B cell (primary cell): Measurements from ENCODE around the gene MAZ. TPM values are rescaled to one million over a fixed set of nuclear protein-coding genes. Genes with fewer than 3 reads are reported as not detected.

ENCODE experiments used
- ATAC-seq: fragments of 200-7000 bp; cut with Tn5 transposase; one replicate; pipeline ENCODE4 v1.10.0; 2021; ENCODE audit warnings: low read depth, mild to moderate bottlenecking, moderate number of reproducible peaks, moderate library complexity
- CTCF ChIA-PET: fragments of 350-600 bp; sonication (Branson Sonifier 250); formaldehyde crosslinking; loops from one replicate; lab custom pipeline; 2021; ENCODE audit warnings: antibody characterized with exemption, inconsistent platforms; lab: Charles Lee
- POLR2A ChIA-PET: fragments of 350-600 bp; sonication (Branson Sonifier 250); formaldehyde crosslinking; loops from one replicate; lab custom pipeline; 2021; ENCODE audit warnings: antibody characterized with exemption; lab: Charles Lee
- DNase-seq: peaks from one replicate; pipeline ENCODE4 v3.0.0; 2013
- H2AFZ ChIP-seq: 2 replicates; pipeline ENCODE4 v1.6.1; 2012; ENCODE audit warnings: mild to moderate bottlenecking, low read depth, low read length; ENCODE audit not compliant: insufficient read depth, poor library complexity, severe bottlenecking
- H3K27ac ChIP-seq, 2 donors: 1 replicate in 1 of 2; 2 replicates in 1 of 2; pipeline ENCODE4 v1.5.1; 2012 to 2013; ENCODE audit warnings: low read length in 2 of 2, mild to moderate bottlenecking in 2 of 2, moderate library complexity in 1 of 2
- H3K27me3 ChIP-seq, 4 experiments: fragments of 200-600 bp in 1 of 4; sonication (generic) in 1 of 4; replicated peaks in 1 of 4; 1 replicate in 2 of 4; 2 replicates in 2 of 4; pipeline versions ENCODE4 v1.6.1 to v1.7.0; 2013 to 2016; ENCODE audit warnings: low read length in 3 of 4, mild to moderate bottlenecking in 2 of 4, mixed read lengths in 1 of 4, moderate library complexity in 1 of 4; ENCODE audit not compliant: insufficient read depth in 4 of 4, control insufficient read depth in 3 of 4; ENCODE audit errors: control extremely low read depth in 1 of 4
- H3K36me3 ChIP-seq, 2 experiments: replicated peaks in 1 of 2; 1 replicate in 1 of 2; 2 replicates in 1 of 2; pipeline versions ENCODE4 v1.6.1 to v1.7.1; 2013; ENCODE audit warnings: low read length in 1 of 2; ENCODE audit not compliant: insufficient read depth in 2 of 2, control insufficient read depth in 1 of 2; ENCODE audit errors: control extremely low read depth in 1 of 2, extremely low read depth in 1 of 2
- H3K4me1 ChIP-seq, 2 donors: fragments of 200-600 bp in 1 of 2; sonication (generic) in 1 of 2; 1 replicate in 1 of 2; 2 replicates in 1 of 2; pipeline versions ENCODE4 v1.5.1 to v1.6.1; 2013 to 2017; ENCODE audit warnings: low read length in 2 of 2; ENCODE audit not compliant: control insufficient read depth in 2 of 2, insufficient read depth in 2 of 2
- H3K4me2 ChIP-seq: replicated peaks from 2 replicates; pipeline ENCODE3; 2012; ENCODE audit warnings: mild to moderate bottlenecking, low read depth, low read length; ENCODE audit not compliant: poor library complexity, severe bottlenecking
- H3K4me3 ChIP-seq, 5 experiments: fragments of 200-600 bp in 1 of 5; sonication (generic) in 1 of 5; 1 replicate in 3 of 5; 2 replicates in 2 of 5; pipeline versions ENCODE4 v1.5.1 to v1.7.0; 2011 to 2016; ENCODE audit warnings: low read length in 4 of 5, mild to moderate bottlenecking in 4 of 5, low read depth in 2 of 5, control low read depth in 1 of 5, moderate library complexity in 1 of 5; ENCODE audit not compliant: insufficient read depth in 1 of 5; ENCODE audit errors: control extremely low read depth in 1 of 5, extremely low read depth in 1 of 5
- H3K79me2 ChIP-seq: fragments of 200-600 bp; sonication (generic); one replicate; pipeline ENCODE4 v1.6.0; 2016; ENCODE audit warnings: low read length; ENCODE audit not compliant: control insufficient read depth, insufficient read depth
- H3K9ac ChIP-seq: fragments of 200-600 bp; sonication (generic); 2 replicates; pipeline ENCODE4 v1.6.1; 2017; ENCODE audit warnings: mild to moderate bottlenecking, low read length, moderate library complexity
- H3K9me3 ChIP-seq, 3 donors: one replicate each; pipeline versions ENCODE4 v1.6.1 to v1.7.1; 2013; ENCODE audit warnings: low read length in 2 of 3; ENCODE audit not compliant: control insufficient read depth in 2 of 3, insufficient read depth in 1 of 3; ENCODE audit errors: control extremely low read depth in 1 of 3
- H4K20me1 ChIP-seq: 2 replicates; pipeline ENCODE4 v1.6.0; 2012; ENCODE audit warnings: mild to moderate bottlenecking, low read length; ENCODE audit not compliant: insufficient read depth, control insufficient read depth, poor library complexity, severe bottlenecking
- H3K27ac Mint-ChIP-seq: one replicate; pipeline ENCODE4 v1.8.0; 2021; ENCODE audit warnings: mixed read lengths
- H3K27me3 Mint-ChIP-seq: one replicate; pipeline ENCODE4 v1.8.0; 2021; ENCODE audit warnings: mixed read lengths
- H3K4me1 Mint-ChIP-seq: one replicate; pipeline ENCODE4 v1.8.0; 2021; ENCODE audit warnings: mixed read lengths
- H3K4me3 Mint-ChIP-seq: one replicate; pipeline ENCODE4 v1.8.0; 2021; ENCODE audit warnings: mixed read lengths
- H3K9me3 Mint-ChIP-seq: one replicate; pipeline ENCODE4 v1.8.0; 2022; ENCODE audit warnings: mixed read lengths; ENCODE audit not compliant: insufficient read depth
- CTCF ChIP-seq: fragments of 200-600 bp; IDR thresholded peaks from one replicate; pipeline ENCODE4 v1.8.0; 2022; ENCODE audit warnings: antibody characterized with exemption, mild to moderate bottlenecking
- EZH2 ChIP-seq: IDR thresholded peaks from 2 replicates; pipeline ENCODE4 v1.6.1; 2012; ENCODE audit warnings: borderline replicate concordance, low read depth, mild to moderate bottlenecking, moderate library complexity, low read length; ENCODE audit not compliant: insufficient read depth, poor library complexity, severe bottlenecking
- WGBS: methylation state at CpG from one replicate; pipeline ENCODE4 v1.1.5; 2013; ENCODE audit warnings: missing lambda C conversion rate; ENCODE audit not compliant: insufficient coverage; 5-methylcytosine and 5-hydroxymethylcytosine counted together
- intact Hi-C: fragments of 100-400 bp; cut with micrococcal nuclease; formaldehyde crosslinking; loops from one replicate; pipeline ENCODE4 v1.10.0; 2022
- polyA plus RNA-seq: library from polyadenylated mRNA; depleted of rRNA; stranded (reverse); fragments of >200 nt; gene quantifications from 2 replicates; pipeline ENCODE4 v1.2.3, GENCODE V29; 2012
- total RNA-seq, 2 donors: library from RNA; stranded (reverse); fragments of 120-200 nt in 1 of 2; gene quantifications; 1 replicate in 1 of 2; 2 replicates in 1 of 2; pipeline versions ENCODE4 v1.2.3 to v1.2.4, GENCODE V29; 2013 to 2022

MAZ gene
- total and polyA plus RNA-seq, 2 donors (not counting 1 experiment from before 2014, with no cell fraction given), result 170 to 198 TPM

- H3K36me3 ChIP-seq, result peaks cover 1 to 56% of the 10 kb centered on the region in 2 experiments
- no peaks in the 10 kb centered on the region for H3K4me1 ChIP-seq
- POLR2A ChIA-PET, result no interaction called here
- 95% methylated on average over 20 of the region's 23 CpGs for WGBS
- no peak overlapping the region for H3K9ac ChIP-seq
- H3K4me3 ChIP-seq, result no peak overlapping the region
- no peaks in the 10 kb centered on the region for H3K79me2 ChIP-seq
- TF ChIP-seq CTCF, result no peak
- TF ChIP-seq EZH2, result no peak
- H3K4me2 ChIP-seq, result no peak overlapping the region
- CTCF ChIA-PET, result interaction anchor here (1.5 kb wide), 1 partner anchor 132 kb away, joined by 3 read pairs; no protein-coding TSS in a partner anchor
- intact Hi-C loops, result no loop called here
- no peak overlapping the region for H3K27ac Mint-ChIP-seq
- H3K9me3 ChIP-seq, result no peaks in the 10 kb centered on the region
- ATAC-seq, result no peak
- no peaks in the 10 kb centered on the region for H3K4me1 Mint-ChIP-seq
- no peaks in the 10 kb centered on the region for H3K9me3 Mint-ChIP-seq
- no peaks in the 10 kb centered on the region for H3K27me3 ChIP-seq
- no peak overlapping the region for H3K27ac ChIP-seq
- no peak overlapping the region for H3K4me3 Mint-ChIP-seq
- H3K27me3 Mint-ChIP-seq, result no peaks in the 10 kb centered on the region
- DNase-seq, result no peak
- no peaks in the 10 kb centered on the region for H4K20me1 ChIP-seq
- H2AFZ ChIP-seq, result no peak overlapping the region
Measured at GRCh38 chr16:29841631-29842030, 35.3 kb downstream of the MAZ start.

DNA sequence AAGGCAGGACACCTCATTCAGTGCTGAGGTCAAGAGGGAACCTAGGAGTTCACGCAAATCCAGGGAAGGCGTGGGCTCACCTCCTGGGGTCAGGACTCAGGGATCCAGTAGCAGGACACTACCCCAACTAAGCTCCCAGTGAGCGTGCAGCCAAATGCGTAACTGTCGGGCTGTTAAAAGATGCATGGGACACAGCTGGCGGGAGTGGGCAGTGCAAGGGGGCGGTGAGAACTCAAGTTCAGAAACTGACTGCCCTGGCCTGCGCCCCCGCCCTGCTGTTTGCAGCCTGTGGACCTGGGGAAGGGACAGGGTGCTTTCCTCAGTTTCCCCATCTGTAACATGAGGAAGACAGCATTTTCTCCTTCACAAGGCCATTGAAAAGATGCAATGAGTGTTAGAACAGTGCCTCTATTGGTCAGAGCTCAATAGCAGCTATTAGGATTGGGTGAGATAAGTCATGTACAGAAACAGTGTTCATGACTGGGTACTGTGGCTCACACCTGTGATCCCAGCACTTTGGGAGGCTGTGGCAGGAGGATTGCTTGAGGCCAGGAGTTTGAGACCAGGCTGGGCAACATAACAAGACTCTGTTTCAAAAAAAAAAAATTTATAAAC, 36.5 kb downstream of the MAZ start:
- Histone ChIP-seq H3K4me2 (no peak overlapping the region), H3K9ac (no peak overlapping the region), H3K4me1 (no peaks in the 10 kb centered on the region), H3K27me3 (no peaks in the 10 kb centered on the region), H2AFZ (no peak overlapping the region), H3K27ac (no peak overlapping the region), H4K20me1 (no peaks in the 10 kb centered on the region), H3K9me3 (no peaks in the 10 kb centered on the region), H3K79me2 (no peaks in the 10 kb centered on the region), H3K36me3 (peaks cover 0 to 61% of the 10 kb centered on the region in 2 experiments), H3K4me3 (no peak overlapping the region)
- Mint-ChIP-seq H3K9me3 (no peaks in the 10 kb centered on the region), H3K27me3 (no peaks in the 10 kb centered on the region), H3K27ac (no peak overlapping the region), H3K4me3 (no peak overlapping the region), H3K4me1 (no peaks in the 10 kb centered on the region)
- 96% methylated on average over 7 of the region's 9 CpGs for WGBS
- intact Hi-C loops, result no loop called here
- DNase-seq (no peak), ATAC-seq (no peak)
- ChIA-PET CTCF (no interaction called here), POLR2A (interaction anchor here (0.7 kb wide), 1 partner anchor 53 kb away, joined by 3 read pairs; no protein-coding TSS in a partner anchor)
- TF ChIP-seq EZH2, result no peak
